Keratinocyte (primary cell): ENCODE measurements around the gene ATP8A2.

ENCODE experiments used
- EZH2 ChIP-seq: IDR thresholded peaks from one replicate; pipeline ENCODE4 v1.6.1; 2012; ENCODE audit warnings: inconsistent platforms, mild to moderate bottlenecking, low read length, moderate library complexity
- TF ChIP-seq, protein P1 (sequence below), 3 experiments: IDR thresholded peaks in 1 of 3; conservative IDR thresholded peaks in 1 of 3; optimal IDR thresholded peaks in 1 of 3; 2 replicates in 2 of 3; 3 replicates in 1 of 3; pipeline versions ENCODE3 to v1.5.1; 2011; ENCODE audit warnings: low read length in 3 of 3, mild to moderate bottlenecking in 3 of 3, moderate library complexity in 2 of 3, control low read depth in 1 of 3, inconsistent platforms in 1 of 3; ENCODE audit not compliant: insufficient read depth in 2 of 3; ENCODE audit errors: extremely low read depth in 1 of 3

DNA sequence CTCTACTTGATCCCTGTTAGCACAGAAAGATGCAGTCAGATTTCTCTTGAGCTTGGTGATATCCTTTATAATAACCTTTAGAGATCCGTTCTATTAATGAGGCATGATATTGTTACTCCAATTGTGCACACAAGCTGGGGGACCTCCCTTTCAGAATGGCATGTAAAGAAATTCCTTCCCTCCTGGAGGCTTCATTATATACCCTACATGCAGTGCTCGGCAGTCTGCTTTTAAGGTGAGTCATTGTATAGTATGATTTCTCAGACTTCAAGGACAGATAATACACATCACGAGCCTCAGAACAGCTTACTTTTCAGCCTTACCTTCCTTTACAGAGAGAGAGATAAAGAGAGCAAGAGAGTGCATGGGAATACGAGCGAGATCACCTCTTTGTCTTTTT, 261.3 kb downstream of the ATP8A2 start:
- no peak for TF ChIP-seq EZH2
- TF ChIP-seq, protein P1, sequence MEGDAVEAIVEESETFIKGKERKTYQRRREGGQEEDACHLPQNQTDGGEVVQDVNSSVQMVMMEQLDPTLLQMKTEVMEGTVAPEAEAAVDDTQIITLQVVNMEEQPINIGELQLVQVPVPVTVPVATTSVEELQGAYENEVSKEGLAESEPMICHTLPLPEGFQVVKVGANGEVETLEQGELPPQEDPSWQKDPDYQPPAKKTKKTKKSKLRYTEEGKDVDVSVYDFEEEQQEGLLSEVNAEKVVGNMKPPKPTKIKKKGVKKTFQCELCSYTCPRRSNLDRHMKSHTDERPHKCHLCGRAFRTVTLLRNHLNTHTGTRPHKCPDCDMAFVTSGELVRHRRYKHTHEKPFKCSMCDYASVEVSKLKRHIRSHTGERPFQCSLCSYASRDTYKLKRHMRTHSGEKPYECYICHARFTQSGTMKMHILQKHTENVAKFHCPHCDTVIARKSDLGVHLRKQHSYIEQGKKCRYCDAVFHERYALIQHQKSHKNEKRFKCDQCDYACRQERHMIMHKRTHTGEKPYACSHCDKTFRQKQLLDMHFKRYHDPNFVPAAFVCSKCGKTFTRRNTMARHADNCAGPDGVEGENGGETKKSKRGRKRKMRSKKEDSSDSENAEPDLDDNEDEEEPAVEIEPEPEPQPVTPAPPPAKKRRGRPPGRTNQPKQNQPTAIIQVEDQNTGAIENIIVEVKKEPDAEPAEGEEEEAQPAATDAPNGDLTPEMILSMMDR (optimal IDR thresholded peaks at IDR 0.05 in 1 of 3, IDR thresholded peaks at IDR 0.05 in 1 of 3, conservative IDR thresholded peaks at IDR 0.05 in 1 of 3; ENCODE audit: extremely low read depth in 1 of 3, insufficient read depth in 2 of 3, low read length in 3 of 3) = no peak
